Lung (tissue), 12 donors: Measurements from ENCODE around the gene DHRS1. TPM values are rescaled to one million over a fixed set of nuclear protein-coding genes. Genes with fewer than 3 reads are reported as not detected.

Experiments
- ATAC-seq: fragments of 200-7000 bp; cut with Tn5 transposase; one replicate; pipeline ENCODE4 v1.9.1; 2020; ENCODE audit warnings: moderate number of reproducible peaks; ENCODE audit not compliant: insufficient read depth, low FRiP score
- DNase-seq, 3 donors: peaks; one replicate each; pipeline ENCODE4 v3.0.0-alpha.2; 2013 to 2017
- H3K27ac ChIP-seq, 2 donors: one replicate each; pipeline ENCODE4 v1.5.1; 2013; ENCODE audit warnings: mild to moderate bottlenecking in 2 of 2, moderate library complexity in 2 of 2, control low read depth in 1 of 2, inconsistent platforms in 1 of 2, low read depth in 1 of 2, low read length in 1 of 2
- H3K27me3 ChIP-seq, 3 donors: one replicate each; pipeline ENCODE4 v1.5.1; 2013; ENCODE audit warnings: low read length in 2 of 3; ENCODE audit not compliant: control insufficient read depth in 3 of 3, insufficient read depth in 3 of 3
- H3K36me3 ChIP-seq, 4 donors: one replicate each; pipeline ENCODE4 v1.5.1; 2013; ENCODE audit warnings: low read length in 4 of 4, mild to moderate bottlenecking in 1 of 4, moderate library complexity in 1 of 4; ENCODE audit not compliant: control insufficient read depth in 4 of 4, insufficient read depth in 4 of 4
- H3K4me1 ChIP-seq, 5 donors: one replicate each; pipeline ENCODE4 v1.5.1; 2013; ENCODE audit warnings: low read length in 5 of 5, mild to moderate bottlenecking in 2 of 5, moderate library complexity in 1 of 5; ENCODE audit not compliant: control insufficient read depth in 5 of 5, insufficient read depth in 5 of 5
- H3K4me3 ChIP-seq: one replicate; pipeline ENCODE4 v1.5.1; 2013; ENCODE audit warnings: mild to moderate bottlenecking, control low read depth, moderate library complexity
- H3K9ac ChIP-seq, 2 donors: one replicate each; pipeline ENCODE4 v1.5.1; 2013; ENCODE audit warnings: low read length in 2 of 2, control low read depth in 1 of 2; ENCODE audit not compliant: insufficient read depth in 1 of 2
- H3K9me3 ChIP-seq, 4 donors: one replicate each; pipeline ENCODE4 v1.5.1; 2013; ENCODE audit warnings: low read length in 3 of 4, mild to moderate bottlenecking in 1 of 4, moderate library complexity in 1 of 4; ENCODE audit not compliant: control insufficient read depth in 4 of 4, insufficient read depth in 3 of 4
- WGBS, 2 donors: extraction: QIAGEN DNeasy Blood & Tissue Kit; methylation state at CpG; one replicate each; pipeline ENCODE4 v1.1.7; 2013; 5-methylcytosine and 5-hydroxymethylcytosine counted together
- polyA plus RNA-seq, 2 donors: library from polyadenylated mRNA; stranded (reverse); fragments of 200-250 nt; gene quantifications; one replicate each; pipeline ENCODE4 v1.2.1, GENCODE V29; 2013
- total RNA-seq, 2 donors: library from RNA; depleted of rRNA in 1 of 2; stranded (reverse); fragments of >200 nt in 1 of 2; gene quantifications; one replicate each; pipeline ENCODE4 v1.2.1, GENCODE V29; 2014 to 2021
- TF ChIP-seq, protein P1 (sequence below): IDR thresholded peaks from 2 replicates; pipeline ENCODE4 v1.5.1; 2012; ENCODE audit warnings: mild to moderate bottlenecking; ENCODE audit errors: control extremely low read depth, extremely low read depth
- donor health status: control.
- donor health status: control.
- donor health status: Bipolar disorder and iron deficiency.
- donor health status: healthy.
- donor health status: DM: yes; HTN: yes; CAD: no.

Gene DHRS1
- total and polyA plus RNA-seq, 4 donors, result 20.6 to 27.8 (median 22.4) TPM

DNA sequence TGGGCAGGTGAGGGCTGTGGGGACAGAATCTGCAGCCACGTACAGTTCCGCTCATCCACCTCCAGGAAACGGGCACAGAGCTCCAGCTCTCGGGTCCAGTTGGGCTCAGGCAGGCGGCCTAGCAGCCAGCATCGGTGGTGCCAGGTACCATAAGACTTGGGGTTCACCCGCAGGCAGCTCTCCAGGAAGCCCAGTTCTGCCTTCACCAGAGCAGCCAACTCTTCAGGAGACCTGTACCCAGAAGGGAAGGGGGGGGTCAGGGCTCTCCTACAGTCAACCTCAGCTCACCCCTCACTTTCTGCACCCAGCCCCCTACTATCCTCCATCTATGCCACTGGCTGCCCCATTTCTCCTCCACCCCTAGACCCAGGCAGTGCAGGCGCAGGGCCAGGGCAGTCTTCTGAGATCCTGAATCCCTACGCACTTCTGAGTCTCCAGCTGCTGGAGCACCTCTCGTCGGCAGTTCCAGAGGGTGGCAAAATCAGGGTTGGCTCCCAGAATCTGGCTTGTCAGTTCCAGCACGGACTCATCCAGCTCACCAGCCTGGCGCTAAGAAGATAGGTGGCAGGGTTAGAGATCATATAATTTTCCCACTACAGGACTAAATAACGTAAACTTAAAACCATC lies 29.6 kb downstream of the DHRS1 start:
- Histone ChIP-seq H3K9me3 (no peaks in the 10 kb centered on the region), H3K9ac (no peak overlapping the region), H3K4me3 (no peak overlapping the region), H3K27me3 (no peaks in the 10 kb centered on the region), H3K27ac (no peak overlapping the region), H3K36me3 (peaks cover 3 to 35% (median 7%) of the 10 kb centered on the region in 4 donors), H3K4me1 (peaks cover 4 to 11% (median 6%) of the 10 kb centered on the region in 5 donors)
- DNase-seq (no peak), ATAC-seq (no peak)
- TF ChIP-seq, protein P1, sequence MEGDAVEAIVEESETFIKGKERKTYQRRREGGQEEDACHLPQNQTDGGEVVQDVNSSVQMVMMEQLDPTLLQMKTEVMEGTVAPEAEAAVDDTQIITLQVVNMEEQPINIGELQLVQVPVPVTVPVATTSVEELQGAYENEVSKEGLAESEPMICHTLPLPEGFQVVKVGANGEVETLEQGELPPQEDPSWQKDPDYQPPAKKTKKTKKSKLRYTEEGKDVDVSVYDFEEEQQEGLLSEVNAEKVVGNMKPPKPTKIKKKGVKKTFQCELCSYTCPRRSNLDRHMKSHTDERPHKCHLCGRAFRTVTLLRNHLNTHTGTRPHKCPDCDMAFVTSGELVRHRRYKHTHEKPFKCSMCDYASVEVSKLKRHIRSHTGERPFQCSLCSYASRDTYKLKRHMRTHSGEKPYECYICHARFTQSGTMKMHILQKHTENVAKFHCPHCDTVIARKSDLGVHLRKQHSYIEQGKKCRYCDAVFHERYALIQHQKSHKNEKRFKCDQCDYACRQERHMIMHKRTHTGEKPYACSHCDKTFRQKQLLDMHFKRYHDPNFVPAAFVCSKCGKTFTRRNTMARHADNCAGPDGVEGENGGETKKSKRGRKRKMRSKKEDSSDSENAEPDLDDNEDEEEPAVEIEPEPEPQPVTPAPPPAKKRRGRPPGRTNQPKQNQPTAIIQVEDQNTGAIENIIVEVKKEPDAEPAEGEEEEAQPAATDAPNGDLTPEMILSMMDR, result no peak
- WGBS, 2 donors, result 96 to 99% methylated on average over 14 of the region's 14 CpGs

GRCh38 chr14:24269368-24269767 lies 30.2 kb downstream of the DHRS1 start:
- Histone ChIP-seq H3K9ac (no peak overlapping the region), H3K9me3 (no peaks in the 10 kb centered on the region), H3K4me3 (no peak overlapping the region), H3K27me3 (no peaks in the 10 kb centered on the region), H3K27ac (no peak overlapping the region), H3K4me1 (peaks cover 4 to 11% (median 6%) of the 10 kb centered on the region in 5 donors), H3K36me3 (peaks cover 3 to 35% (median 7%) of the 10 kb centered on the region in 4 donors)
- DNase-seq (no peak), ATAC-seq (no peak)
- WGBS, 2 donors, result 93 to 98% methylated on average over 8 of the region's 8 CpGs
- TF ChIP-seq, protein P1, result no peak

DNA sequence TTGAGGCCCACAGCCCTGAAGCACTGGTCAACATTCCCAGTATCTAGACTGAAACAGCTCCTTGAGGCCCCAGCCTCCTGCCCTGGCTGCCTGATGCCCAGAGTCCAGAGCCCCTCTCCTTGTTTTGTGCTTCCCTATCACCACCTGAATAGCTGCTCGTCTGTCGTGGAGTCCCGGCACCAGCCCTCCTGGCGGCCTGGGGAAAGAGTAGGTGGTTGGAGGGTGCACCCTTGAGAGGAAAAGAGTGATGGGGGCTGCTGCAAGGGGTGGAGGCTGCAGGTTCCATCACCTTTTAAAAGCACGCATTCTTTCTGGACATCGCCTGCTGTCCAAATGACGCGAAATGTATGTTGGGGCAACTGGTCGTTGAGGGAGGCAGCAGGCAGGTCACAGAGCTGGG lies 31.4 kb downstream of the DHRS1 start:
- no peak for ATAC-seq
- Histone ChIP-seq H3K27me3 (no peaks in the 10 kb centered on the region), H3K36me3 (peaks cover 3 to 35% (median 7%) of the 10 kb centered on the region in 4 donors)

More for the DNA sequence above, 31.4 kb downstream of the DHRS1 start:
- Histone ChIP-seq H3K9me3 (no peaks in the 10 kb centered on the region), H3K4me3 (no peak overlapping the region), H3K27ac (no peak overlapping the region), H3K4me1 (peaks cover 4 to 11% (median 6%) of the 10 kb centered on the region in 5 donors), H3K9ac (no peak overlapping the region)
- TF ChIP-seq, protein P1, result no peak
- 93 to 96% methylated on average over 9 of the region's 9 CpGs for WGBS, 2 donors
- DNase-seq, result no peak
